Stimulated activated CD8-positive, alpha-beta memory T cell treated with anti-CD3 and anti-CD28 coated beads, Interleukin-12 subunit alpha, Interleukin-12 subunit beta, amount 100 ng/mL, for 4 hours (primary cell): ENCODE measurements around the gene ZNF280D.

Source experiments
- DNase-seq: peaks from one replicate; pipeline ENCODE4 v3.0.0-alpha.2; 2020; ENCODE audit warnings: low read depth

Gene ZNF280D

DNA sequence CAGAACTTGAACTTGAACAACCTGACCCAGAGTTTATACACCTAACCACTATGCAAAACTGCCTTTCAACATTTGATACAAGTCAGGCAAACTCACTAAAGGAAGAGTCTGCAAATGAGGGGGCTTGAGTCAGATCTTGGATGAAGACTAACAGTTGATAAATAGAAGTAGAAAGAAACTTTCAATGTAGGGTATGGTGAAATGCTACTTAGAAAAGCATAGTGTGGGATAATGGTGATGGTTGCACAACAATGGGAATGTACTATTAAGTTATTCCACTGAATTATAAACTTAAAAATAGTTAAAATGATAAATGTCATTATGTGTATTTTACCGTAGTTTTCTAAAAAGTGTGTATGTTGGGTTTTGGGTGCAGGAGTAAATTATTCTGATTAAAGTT, 19.7 kb upstream of the ZNF280D start:
- DNase-seq = no peak

DNA sequence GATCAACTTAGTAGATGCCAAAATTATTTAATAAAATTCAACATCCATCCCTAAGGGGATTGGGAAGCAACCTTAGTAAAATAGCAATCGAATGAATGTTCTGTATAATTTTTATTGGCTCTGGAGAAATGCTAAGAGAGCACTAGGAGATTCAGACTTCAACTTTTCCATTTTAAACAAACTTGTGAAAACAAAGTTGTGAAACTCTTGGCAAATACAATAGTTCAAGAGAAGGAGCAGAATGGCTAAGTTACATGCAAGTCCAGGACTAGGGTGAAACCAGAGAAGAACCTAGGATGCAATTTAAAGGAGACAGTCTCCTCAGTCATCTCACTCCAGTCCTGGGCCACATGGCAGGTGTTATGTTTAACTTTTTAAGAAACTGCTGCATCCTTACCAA, 16.7 kb upstream of the ZNF280D start:
- no peak for DNase-seq

DNA sequence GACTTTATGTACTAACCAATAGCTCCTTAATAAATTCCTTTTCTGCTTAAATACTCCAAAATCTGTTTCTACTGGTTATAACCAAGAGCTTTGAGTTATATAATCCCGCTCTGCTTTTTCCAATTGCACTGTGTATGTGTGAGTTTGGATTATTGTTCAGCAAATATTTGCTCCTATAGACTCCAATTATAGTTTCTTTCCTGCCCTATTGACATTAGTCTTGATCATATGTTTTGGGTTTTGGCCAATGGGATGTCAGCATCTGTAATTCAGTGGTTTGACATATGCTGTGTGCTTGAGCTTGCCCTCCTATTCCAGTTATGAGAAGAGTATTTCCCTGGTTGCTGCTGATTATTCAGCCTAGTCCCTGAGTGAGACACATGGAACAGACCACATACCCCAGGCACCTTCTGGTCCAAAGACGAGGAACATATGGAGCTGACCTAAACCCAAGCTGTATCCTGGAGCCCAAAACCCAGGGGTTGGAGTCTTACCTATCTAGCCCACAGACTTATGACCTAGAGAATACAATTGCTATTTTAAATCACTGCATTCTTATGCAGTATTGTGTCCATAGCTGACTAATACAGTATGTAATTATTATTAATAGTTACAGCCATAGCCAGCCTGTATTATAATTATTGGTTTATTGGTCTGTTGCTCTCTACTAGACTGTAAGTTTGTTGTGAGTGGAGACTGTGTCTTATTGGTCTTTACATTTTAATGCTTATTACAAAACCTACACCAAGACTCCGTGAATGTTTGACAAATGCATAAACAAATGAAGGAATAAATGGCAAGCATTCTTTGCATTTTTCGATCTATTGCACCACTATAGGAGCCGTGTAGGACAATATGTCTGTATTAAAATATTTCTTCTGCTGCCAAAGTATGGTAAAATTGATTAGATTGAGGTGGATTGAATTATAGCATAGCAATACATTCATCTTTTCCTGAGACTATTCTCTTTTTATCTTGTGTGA, 11.7 kb upstream of the ZNF280D start:
- no peak for DNase-seq

DNA sequence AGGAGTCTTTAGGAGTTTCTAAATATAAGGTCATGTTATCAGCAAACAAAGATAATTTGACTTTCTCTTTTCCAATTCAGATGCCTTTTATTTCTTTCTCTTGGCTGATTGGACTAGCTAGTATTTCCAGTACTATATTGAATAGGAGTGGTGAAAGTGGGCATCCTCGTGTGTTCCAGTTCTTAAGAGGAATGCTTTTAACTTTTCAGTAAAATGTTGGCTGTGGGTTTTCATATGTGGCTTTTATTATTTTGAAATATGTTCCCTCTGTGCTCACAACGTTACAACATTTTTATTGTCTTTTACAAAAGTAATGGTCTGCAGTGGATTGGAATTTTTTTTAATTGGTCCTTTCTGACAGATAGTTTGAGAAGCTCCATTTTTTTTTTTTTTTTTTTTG, 8.2 kb upstream of the ZNF280D start:
- DNase-seq = no peak

DNA sequence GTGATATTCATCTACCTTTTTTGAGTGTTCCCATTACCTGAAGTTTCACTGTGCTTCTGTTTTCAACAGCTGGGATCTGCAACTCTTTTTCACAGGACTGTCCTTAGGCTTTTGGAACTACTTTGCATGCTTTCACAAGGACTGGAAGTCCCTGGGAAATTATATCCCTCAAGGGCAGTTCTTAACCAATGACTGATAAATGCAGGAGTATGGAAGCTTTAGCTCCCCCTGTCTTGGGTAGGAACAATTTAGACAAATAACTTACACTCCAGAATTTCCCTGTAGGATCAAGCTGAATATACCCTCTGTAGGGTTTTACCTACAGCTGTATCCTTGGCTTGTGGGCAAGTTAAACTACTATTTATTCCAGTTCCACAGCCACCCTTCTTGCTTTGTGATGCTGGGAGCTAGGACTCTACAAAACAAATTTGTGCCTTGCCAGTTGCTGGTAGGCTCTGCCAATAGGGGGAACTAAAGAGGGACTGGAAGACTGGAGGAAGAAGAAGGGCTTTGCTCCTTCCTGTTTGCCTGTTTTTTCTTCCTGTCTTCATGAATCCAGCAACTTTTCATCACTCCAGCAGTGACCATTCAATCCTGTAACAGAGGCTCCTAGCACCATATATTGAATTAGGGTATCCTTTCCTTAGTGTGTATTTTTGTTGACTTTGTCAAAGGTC, 6.8 kb upstream of the ZNF280D start:
- no peak for DNase-seq

DNA sequence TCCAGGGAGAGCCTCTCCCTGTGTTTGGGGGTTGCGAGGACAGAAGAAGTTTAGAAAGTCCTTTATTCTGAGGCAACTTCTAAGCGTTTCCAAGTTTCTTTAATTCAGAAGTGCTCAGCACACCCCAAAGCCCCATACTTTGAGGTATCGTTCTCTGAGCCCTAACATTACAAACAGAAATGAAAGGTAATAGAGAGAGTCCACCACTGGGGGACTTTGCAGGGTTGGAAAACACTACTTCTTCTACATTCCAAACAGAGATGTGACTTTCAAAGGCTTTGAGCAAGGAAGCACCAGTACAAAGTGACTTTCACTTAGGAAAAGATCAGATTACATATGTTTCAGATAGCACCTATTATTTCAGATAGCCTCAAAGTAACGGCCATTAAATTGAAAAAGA, 6.2 kb upstream of the ZNF280D start:
- no peak for DNase-seq

DNA sequence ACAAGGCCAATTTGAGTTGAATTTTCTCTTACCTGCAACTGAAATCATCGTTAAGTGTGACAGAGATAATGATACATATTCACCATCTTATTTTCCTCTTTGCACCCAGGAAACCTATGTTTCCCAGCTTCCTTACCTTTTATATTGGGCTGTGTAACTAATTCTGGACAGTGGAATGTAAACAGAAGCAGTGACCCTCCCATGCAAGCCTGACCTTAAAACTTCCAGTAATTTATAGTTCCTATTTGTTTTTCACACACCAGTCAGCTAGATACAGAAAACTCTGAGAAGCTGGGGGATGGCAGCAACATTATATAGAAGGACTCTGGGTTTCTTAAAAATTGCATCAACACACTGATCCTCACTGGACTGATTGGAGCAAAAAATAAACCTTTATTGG, 4.5 kb upstream of the ZNF280D start:
- DNase-seq = no peak

DNA sequence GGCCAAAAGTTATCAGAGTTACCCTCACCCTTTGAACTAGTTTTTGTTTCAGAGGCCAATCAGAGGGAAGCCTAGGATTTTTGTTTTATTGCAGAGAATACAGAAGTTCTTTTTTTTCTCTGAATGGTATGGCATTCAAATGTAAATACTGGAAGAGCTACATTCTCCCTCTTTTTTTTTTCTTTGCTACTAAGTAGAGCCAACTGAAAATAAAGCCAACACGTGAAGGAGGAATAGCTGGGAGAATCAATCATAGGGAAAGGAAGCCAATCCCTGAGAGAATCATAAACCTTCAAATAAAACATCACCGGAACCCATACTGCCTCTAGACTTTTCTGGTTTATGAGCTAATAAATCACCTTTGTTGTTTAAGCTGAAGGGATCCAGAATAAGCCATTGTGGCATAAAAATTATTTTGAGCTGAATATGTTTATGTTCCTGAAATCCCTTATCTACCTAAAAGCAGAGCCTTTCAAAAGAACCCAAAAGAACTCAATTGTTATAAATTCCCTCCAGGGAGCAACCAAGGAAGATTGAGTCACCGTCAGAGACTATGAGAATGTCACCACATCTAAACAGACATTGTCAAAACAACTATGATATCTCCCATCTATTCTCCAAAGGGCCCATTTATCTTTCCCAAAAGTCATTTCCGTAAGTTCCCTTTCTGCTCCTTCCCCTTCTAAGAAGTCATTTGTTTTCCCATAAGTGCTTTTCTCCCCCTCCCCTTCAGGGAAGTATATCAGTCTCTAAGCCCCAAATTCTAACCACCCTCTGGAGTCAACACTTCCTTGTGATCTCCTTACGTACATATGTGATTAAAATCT, 3.8 kb upstream of the ZNF280D start:
- no peak for DNase-seq

DNA sequence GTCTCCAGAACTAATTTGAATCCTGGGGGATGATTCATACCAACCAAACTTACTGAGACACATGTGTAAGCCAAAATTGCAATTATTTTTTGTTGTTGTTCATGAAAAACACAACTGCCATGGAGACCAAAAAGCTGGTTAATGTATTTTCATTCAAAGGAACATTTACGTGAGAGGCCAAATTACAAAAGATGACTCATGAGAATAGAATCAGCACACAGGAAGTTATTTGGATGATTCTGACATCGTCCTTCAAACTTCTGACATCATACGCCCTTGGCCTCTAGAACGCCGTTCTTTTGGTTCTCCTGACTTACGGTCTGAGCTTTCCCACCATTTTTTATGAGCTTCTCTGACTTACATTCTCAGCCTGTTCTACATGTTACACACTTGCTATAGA, 3.0 kb upstream of the ZNF280D start:
- no peak for DNase-seq

DNA sequence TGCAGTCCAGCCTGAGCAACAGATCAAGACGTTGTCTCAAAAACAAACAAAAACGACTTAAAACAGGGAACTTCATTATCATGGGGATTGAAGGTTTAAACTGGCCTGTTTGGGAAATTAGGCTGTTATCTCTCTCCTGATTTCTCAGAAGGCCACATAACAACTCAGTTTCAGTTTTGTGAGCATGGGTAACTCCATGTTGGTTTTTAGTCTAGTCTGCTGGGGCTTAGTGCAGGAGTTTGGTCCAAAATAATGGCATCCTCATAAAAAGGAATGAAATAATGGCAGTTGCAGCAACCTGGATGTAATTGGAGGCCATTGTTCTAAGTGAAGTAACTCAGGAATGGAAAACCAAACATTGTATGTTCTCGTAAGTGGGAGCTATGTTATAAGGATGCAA, 2.3 kb upstream of the ZNF280D start:
- no peak for DNase-seq

DNA sequence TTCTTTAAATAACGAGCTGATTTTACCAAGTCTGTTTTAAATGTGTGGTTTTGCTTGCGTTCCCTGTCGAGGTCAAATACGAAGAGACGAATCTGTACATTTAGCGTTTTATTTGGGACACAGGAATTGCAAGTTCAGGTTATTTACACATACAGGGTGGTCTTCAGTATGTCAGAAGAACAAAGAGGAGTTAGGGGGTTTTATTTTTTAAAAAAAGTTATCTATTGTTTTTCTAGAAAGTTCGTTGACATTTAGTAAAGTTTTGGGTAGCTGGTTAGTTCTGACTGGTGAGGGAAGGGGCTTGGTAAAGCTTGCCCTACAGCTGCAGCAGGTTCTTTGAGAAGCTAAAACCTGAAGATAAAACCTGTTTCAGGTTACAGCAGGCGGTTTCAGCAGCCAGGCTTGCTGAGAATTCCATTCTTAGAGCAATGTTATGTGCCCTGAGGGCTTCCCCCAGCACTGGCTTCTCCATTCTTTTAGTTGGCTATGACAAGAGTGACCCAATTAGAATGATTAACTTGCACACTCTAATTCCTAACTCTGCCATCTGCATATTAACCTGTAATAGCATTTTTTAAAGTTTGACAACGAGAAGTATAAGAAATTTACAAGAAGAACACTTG, 815 bp upstream of the ZNF280D start:
- DNase-seq = no peak

DNA sequence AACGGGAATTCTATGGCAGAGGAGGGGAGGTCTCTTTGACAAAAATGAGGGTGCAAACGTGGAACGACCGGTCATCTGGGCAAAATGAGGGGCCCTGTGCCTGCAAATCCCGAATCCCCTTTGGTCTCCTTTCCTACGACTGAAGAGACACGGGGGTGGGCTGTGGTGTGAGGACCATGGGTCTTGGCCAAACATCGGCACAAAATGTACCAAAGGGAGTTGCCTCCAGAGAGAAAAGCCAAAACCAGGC, 498 bp downstream of the ZNF280D start:
- no peak for DNase-seq

DNA sequence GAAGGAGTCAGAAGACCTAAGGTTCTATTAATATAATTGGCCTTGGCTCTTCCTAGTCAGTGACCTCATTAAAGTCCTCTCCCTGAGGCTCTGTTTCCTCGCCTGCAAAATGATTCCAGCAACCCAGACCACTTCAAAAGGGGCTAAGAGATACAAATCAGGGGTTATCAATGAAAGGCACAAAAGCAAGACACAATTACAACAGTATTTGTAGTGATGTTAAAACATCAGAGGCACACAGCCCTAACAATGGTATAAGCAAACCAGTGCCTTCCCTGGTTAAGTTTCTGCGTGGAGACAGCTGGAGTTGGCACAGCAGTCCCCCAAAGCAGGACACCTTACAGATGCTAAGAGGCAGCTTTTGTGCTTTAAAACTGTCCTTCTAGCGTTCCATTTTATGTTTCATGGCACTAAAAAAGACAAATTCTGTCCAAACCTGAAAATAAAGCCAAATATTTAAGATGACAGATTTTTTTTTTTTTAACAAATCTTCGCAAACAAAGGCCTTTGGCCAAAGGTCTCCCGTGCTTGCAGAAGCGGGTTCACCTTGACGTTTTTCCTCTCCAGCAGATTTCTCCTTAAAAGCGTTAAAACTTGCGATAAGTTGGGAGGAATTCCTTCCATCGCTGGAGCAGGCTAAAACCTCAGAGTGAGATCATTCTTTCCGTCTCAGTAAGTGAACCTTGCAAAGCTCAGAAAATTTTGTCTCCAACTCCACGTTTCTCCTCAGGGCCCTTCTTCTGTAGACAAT, 999 bp downstream of the ZNF280D start:
- DNase-seq = no peak

DNA sequence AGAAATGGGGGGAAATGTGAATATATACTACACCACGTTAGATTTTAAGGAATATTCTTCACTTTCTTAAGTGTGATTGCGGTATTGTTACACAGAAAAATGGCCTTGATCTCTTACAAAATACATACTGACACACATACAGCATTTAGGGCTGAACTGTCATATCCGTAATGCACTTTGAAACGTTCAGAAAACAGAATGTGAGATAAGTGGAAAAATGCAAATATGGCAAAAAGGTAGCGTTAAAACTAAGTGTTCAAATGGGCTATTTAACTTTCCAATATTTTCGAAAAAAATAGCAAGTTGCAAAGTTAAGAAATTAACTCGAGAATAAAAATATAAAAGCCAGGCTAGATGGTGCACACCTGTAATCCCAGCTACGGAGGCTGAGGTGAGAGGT, 1.8 kb downstream of the ZNF280D start:
- no peak for DNase-seq

DNA sequence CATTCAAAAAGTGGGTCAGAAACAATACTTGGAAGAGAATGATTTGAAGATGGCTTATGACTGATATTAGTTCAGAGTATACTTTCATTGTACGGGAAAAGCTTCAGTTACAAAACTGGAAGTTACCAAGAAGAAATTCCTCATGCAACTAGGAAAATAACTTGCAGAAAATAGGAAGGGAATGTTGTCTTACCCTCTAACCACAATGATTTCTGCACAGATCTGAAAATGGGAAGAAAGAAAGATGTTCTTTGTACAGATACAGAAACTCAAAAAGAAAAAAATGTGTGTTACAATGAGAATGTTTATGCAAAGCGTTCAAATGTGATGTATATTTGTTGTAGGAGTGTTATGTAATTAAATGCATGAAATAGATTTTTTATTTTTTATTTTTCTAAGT, 3.7 kb downstream of the ZNF280D start:
- no peak for DNase-seq

DNA sequence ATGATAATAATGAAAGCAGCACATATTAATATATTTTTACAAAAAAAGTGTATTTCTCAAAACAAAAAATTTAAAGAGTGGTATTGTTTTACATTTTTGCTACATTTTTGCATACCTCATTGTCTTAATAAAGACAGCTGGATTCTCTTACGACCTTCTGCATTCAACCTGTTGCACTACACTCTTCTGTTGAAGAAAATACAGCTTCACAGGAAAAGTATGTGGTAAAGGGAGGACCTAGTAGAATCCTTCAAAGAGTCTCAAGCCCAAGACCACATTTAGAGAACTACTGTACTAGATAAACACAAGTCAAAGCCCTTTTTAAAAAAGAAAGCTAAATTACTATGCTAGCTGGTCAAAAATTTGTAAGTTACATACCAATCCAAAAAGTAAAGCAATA, 7.9 kb downstream of the ZNF280D start:
- no peak for DNase-seq

DNA sequence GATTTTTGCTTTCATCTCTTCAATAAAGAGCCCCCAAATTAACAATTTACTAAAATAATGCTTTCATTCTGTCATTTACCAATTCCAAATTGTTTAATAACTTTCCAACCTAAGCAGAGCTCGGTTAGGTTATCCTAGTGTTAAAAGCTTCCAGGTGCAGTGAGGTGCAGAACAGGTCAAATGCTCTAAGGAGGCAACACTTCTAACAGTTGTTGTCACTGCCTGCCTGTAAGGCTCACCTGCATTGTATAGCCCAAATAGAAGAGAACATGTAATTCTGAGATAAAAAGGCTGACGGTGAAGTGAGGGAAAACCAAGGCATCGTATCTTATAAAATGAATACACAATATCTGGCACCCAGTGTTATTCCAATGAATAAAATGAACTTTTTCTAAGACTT, 9.1 kb downstream of the ZNF280D start:
- no peak for DNase-seq

DNA sequence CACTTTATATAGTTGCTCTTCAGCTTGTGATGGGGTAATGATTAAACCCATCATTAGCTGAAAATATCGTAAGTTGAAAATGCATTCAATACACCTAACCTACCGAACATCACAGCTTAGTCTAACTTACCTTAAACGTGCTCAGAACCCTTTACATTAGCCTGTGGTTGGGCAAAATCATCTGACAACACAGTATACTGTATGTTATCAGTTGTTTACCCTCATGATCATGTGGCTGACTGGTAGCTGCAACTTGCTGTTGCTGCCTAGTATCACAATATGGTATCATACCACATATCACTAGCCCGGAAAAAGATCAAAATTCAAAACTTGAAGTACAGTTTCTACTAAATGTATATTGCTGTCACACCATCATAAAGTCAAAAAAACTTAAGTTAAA, 9.5 kb downstream of the ZNF280D start:
- no peak for DNase-seq

DNA sequence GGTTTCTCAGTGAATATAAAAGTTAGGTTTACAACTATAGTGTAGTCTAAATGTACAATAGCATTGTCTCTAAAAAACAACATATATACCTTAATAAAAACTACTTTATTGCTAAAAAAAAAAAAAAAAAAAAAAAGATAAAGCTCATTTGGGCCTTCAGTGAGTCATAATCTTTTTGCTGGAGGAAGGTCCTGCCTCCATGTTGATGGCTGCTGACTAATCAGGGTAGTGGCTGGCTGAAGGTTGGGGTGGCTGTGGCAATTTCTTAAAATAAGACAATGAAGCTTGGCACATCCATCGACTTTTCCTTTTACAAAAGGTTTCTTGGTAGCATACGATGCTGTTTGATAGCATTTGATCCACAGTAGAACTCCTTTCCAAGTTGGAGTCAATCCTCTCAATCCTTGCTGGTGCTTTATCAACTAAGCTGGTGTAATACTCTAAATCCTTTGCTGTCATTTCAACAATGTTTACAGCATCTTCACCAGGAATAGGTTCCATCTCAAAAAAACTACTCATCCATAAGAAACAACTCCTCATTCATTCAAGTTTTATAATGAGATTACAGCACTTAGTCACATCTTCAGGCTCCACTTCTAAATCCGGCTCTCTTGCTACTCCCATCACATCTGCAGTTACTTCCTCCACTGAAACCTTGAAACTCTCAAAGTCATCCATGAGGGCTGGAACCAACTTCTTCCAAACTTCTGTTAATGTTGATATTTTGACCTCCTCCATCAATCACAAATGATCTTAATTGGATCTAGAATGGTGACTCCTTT, 13.3 kb downstream of the ZNF280D start:
- no peak for DNase-seq

DNA sequence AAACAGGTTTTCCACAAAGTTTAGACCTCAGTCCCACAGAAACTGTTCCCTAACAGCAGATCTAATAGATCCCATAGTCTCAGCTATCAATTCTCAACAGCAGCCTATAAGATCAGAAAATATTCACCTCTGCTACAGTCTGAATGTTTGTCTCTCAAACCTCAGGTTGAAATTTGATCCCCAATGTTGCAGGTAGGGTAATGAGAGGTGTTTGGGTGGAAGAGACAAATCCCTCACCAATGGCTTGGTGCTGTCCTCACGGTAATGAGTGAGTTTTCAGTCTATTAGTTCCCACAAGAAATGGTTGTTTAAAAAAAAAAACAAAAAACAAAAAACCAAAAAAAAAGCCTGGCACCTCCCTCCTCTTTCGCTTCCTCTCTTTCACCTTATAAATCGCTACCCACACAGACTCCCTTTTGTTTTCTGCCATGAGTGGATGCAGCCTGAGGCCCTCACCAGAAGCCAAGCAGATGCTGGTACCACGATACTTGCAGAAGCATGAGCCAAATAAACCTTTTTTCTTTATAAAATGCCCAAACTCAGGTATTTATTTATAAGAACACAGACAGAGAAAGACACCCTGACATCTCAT, 14.2 kb downstream of the ZNF280D start:
- DNase-seq = no peak

DNA sequence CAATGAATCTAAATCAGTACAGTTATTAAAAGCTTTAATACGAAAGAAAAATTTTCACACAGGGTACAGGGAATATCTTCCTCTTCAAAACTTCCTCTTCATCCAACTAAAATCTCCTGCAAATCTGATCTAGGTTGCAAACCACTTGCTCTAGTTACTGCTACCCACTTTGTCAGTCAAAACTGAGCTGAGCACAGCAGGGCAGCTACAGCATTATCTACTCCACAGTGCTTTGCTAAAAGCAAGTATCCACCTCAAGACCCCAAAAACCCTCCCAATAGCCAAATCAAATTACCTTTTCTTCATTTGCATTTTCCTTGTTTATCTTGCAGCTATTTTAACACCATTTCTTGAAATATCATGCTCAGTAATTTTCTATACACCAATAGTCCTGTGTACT, 14.7 kb downstream of the ZNF280D start:
- no peak for DNase-seq
